Cerebellar nuclear complex (tissue), 1 donor: ENCODE results near the gene ANAPC13.

Experiments used
- DNase-seq, 2 experiments: peaks; one replicate each; lab custom pipeline; 2025; lab: John Stamatoyannopoulos, UW

The ANAPC13 gene

GRCh38 chr3:134485718-134486576, at the start of gene ANAPC13, which contains the start of gene CEP63:
Gene ANAPC13, minus strand, starts transcription at chr3:134485985. Its CDS starts 3,081 bp downstream, at chr3:134482904.
Gene CEP63, plus strand, starts transcription at chr3:134486057. Its CDS starts 9,264 bp downstream, at chr3:134495321.
- DNase-seq, result peak; percentile 43 to 84

- DNase-seq, result no peak
Measured at GRCh38 chr3:134535186-134535970, 49.6 kb upstream of the ANAPC13 start.

- DNase-seq, result no peak
Measured at GRCh38 chr3:134533493-134533892, 47.7 kb upstream of the ANAPC13 start.

GRCh38 chr3:134527538-134528186, 41.9 kb upstream of the ANAPC13 start:
- no peak for DNase-seq

GRCh38 chr3:134527037-134527436, 41.3 kb upstream of the ANAPC13 start:
- no peak for DNase-seq

GRCh38 chr3:134526319-134526718, 40.5 kb upstream of the ANAPC13 start:
- DNase-seq, result no peak

GRCh38 chr3:134525293-134525692, 39.5 kb upstream of the ANAPC13 start:
- DNase-seq, result no peak

GRCh38 chr3:134522541-134522940, 36.8 kb upstream of the ANAPC13 start:
- DNase-seq, result no peak

GRCh38 chr3:134517791-134518190, 32.0 kb upstream of the ANAPC13 start:
- no peak for DNase-seq

GRCh38 chr3:134516905-134517304, 31.1 kb upstream of the ANAPC13 start:
- DNase-seq, result no peak

- DNase-seq, result no peak
Measured at GRCh38 chr3:134511500-134511899, 25.7 kb upstream of the ANAPC13 start.

GRCh38 chr3:134505485-134505884, 19.7 kb upstream of the ANAPC13 start:
- no peak for DNase-seq

GRCh38 chr3:134504132-134504531, 18.3 kb upstream of the ANAPC13 start:
- DNase-seq, result no peak

GRCh38 chr3:134503266-134503665, 17.5 kb upstream of the ANAPC13 start:
- DNase-seq, result no peak

- no peak for DNase-seq
Measured at GRCh38 chr3:134496471-134497071, 10.8 kb upstream of the ANAPC13 start.

- DNase-seq, result no peak
Measured at GRCh38 chr3:134495980-134496379, 10.2 kb upstream of the ANAPC13 start.

GRCh38 chr3:134494495-134494894, 8.7 kb upstream of the ANAPC13 start:
- no peak for DNase-seq

GRCh38 chr3:134487406-134487805, 1.6 kb upstream of the ANAPC13 start:
- DNase-seq, result no peak

GRCh38 chr3:134486577-134487041, 824 bp upstream of the ANAPC13 start:
- DNase-seq, result no peak

- DNase-seq, result no peak
Measured at GRCh38 chr3:134485075-134485717, 589 bp downstream of the ANAPC13 start.

- no peak for DNase-seq
Measured at GRCh38 chr3:134483195-134483900, 2.4 kb downstream of the ANAPC13 start.
